ENCODE measurements around the gene KLC3.

- no peak for TF ChIP-seq CTCF (IDR thresholded peaks at IDR 0.05; ENCODE audit: borderline replicate concordance, extremely low read depth, low read length, poor library complexity, severe bottlenecking)
- no peak for TF ChIP-seq EZH2 (IDR thresholded peaks at IDR 0.05; ENCODE audit: borderline replicate concordance, low read depth, low read length, severe bottlenecking)
These were observed 11.9 kb downstream of the KLC3 start for GRCh38 chr19:45352471-45352870.
